GM12801 (cell line): ENCODE results near the gene SNRPA.

Experiments used
- CTCF ChIP-seq: IDR thresholded peaks from one replicate; pipeline ENCODE4 v1.5.1; 2011; ENCODE audit warnings: control low read depth; ENCODE audit not compliant: insufficient read length; ENCODE audit errors: extremely low read depth

Gene SNRPA

GRCh38 chr19:40808497-40808896, 57.5 kb downstream of the SNRPA start:
- no peak for TF ChIP-seq CTCF

- no peak for TF ChIP-seq CTCF
These were observed 58.5 kb downstream of the SNRPA start for GRCh38 chr19:40809358-40810086.

GRCh38 chr19:40810160-40810559, 59.2 kb downstream of the SNRPA start:
- TF ChIP-seq CTCF = no peak

GRCh38 chr19:40811478-40812341, 60.7 kb downstream of the SNRPA start:
- no peak for TF ChIP-seq CTCF

- TF ChIP-seq CTCF = no peak
These were observed 62.2 kb downstream of the SNRPA start for GRCh38 chr19:40813182-40813581.
